Immature natural killer cell (primary cell): ENCODE results near the gene HAGH. TPM values are rescaled to one million over a fixed set of nuclear protein-coding genes. Genes with fewer than 3 reads are reported as not detected.
"Not testable (repeated sequence)": the region's sequence is repeated elsewhere in the genome, so short reads cannot be mapped to it uniquely, and the experiment has no call there.

Experiments used
- DNase-seq, 3 donors: peaks; one replicate each; pipeline ENCODE4 v3.0.0; 2022; ENCODE audit warnings: mixed read lengths in 1 of 3
- H3K27ac Mint-ChIP-seq, 6 donors: one replicate each; pipeline ENCODE4 v1.8.0; 2020; ENCODE audit warnings: mixed read lengths in 6 of 6, mild to moderate bottlenecking in 5 of 6, inconsistent platforms in 4 of 6, moderate library complexity in 3 of 6
- H3K27me3 Mint-ChIP-seq, 3 donors: one replicate each; pipeline ENCODE4 v1.8.0; 2020 to 2021; ENCODE audit warnings: low read depth in 3 of 3, mild to moderate bottlenecking in 3 of 3, mixed read lengths in 3 of 3, moderate library complexity in 3 of 3, inconsistent platforms in 1 of 3
- H3K36me3 Mint-ChIP-seq, 3 donors: one replicate each; pipeline ENCODE4 v1.8.0; 2020; ENCODE audit warnings: mixed read lengths in 3 of 3, inconsistent platforms in 2 of 3, mild to moderate bottlenecking in 2 of 3
- H3K4me1 Mint-ChIP-seq, 2 donors: one replicate each; pipeline ENCODE4 v1.8.0; 2020; ENCODE audit warnings: inconsistent platforms in 2 of 2, mild to moderate bottlenecking in 2 of 2, mixed read lengths in 2 of 2, moderate library complexity in 1 of 2
- H3K4me3 Mint-ChIP-seq, 5 donors: one replicate each; pipeline ENCODE4 v1.8.0; 2020; ENCODE audit warnings: mild to moderate bottlenecking in 5 of 5, mixed read lengths in 5 of 5, inconsistent platforms in 3 of 5, moderate library complexity in 3 of 5
- H3K9me3 Mint-ChIP-seq, 6 donors: one replicate each; pipeline ENCODE4 v1.8.0; 2020; ENCODE audit warnings: mild to moderate bottlenecking in 6 of 6, mixed read lengths in 6 of 6, inconsistent platforms in 4 of 6, moderate library complexity in 3 of 6
- polyA plus RNA-seq, 3 donors: library from polyadenylated mRNA; unstranded; fragments of 300-500 nt; fragmentation: Illumina TruSeq; gene quantifications; one replicate each; pipeline ENCODE4 v1.2.3, GENCODE V29; 2021

Gene HAGH
- 10 to 100 TPM; 53.0 to 54.7 (median 54.3) TPM for polyA plus RNA-seq

GRCh38 chr16:1826691-1827573, at the start of gene HAGH, which contains the start of gene FAHD1:
TSS of gene HAGH (minus strand) at chr16:1826825. CDS start at chr16:1826787, 38 bp downstream.
TSS of gene FAHD1 (plus strand) at chr16:1827206. CDS start at chr16:1827239, 33 bp downstream.
- Mint-ChIP-seq H3K4me3 (peak within 1 kb of the TSS; percentile 89 to 95 (median 94)), H3K4me1 (peaks cover 36 to 44% of the 10 kb centered on the region in 2 donors), H3K36me3 (peaks cover 0 to 5% (median 0%) of the 10 kb centered on the region in 3 donors), H3K27me3 (peaks cover 8 to 14% (median 11%) of the 10 kb centered on the region in 3 donors), H3K9me3 (peaks cover 0 to 1% (median 0%) of the 10 kb centered on the region in 6 donors), H3K27ac (peak within 1 kb of the TSS; percentile 83 to 94 (median 91))
- DNase-seq: peak; percentile 94 to 96 (median 94)

- H3K4me3 Mint-ChIP-seq, H3K36me3 Mint-ChIP-seq, H3K27ac Mint-ChIP-seq, H3K9me3 Mint-ChIP-seq, DNase-seq, H3K4me1 Mint-ChIP-seq: not testable (repeated sequence)
- H3K27me3 Mint-ChIP-seq: peaks cover 8 to 11% (median 11%) of the 10 kb centered on the region in 3 donors
Measured at GRCh38 chr16:1876066-1876465, 49.4 kb upstream of the HAGH start.

GRCh38 chr16:1874854-1875253, 48.2 kb upstream of the HAGH start:
- H3K9me3 Mint-ChIP-seq: peaks cover 0 to 2% (median 0%) of the 10 kb centered on the region in 6 donors
- H3K4me1 Mint-ChIP-seq: peaks cover 3 to 6% of the 10 kb centered on the region in 2 donors
- no peak for DNase-seq
- H3K27ac Mint-ChIP-seq: no peak overlapping the region
- H3K4me3 Mint-ChIP-seq: no peak overlapping the region
- H3K27me3 Mint-ChIP-seq: peaks cover 8 to 14% (median 11%) of the 10 kb centered on the region in 3 donors
- H3K36me3 Mint-ChIP-seq: no peaks in the 10 kb centered on the region

- peak; percentile 6 to 27 (median 8) for DNase-seq
- Mint-ChIP-seq H3K36me3 (no peaks in the 10 kb centered on the region), H3K4me3 (peak within 1 kb of the TSS in 4 of 5 donors; percentile 27 to 71 (median 42)), H3K27ac (no peak within 1 kb of the TSS), H3K4me1 (peaks cover 3 to 6% of the 10 kb centered on the region in 2 donors), H3K9me3 (peaks cover 0 to 2% (median 0%) of the 10 kb centered on the region in 6 donors), H3K27me3 (peaks cover 4 to 11% (median 8%) of the 10 kb centered on the region in 3 donors)
Measured at GRCh38 chr16:1871974-1872635, 45.5 kb upstream of the HAGH start, which contains the start of gene MEIOB. TSS of gene MEIOB (minus strand) at chr16:1872164. CDS start at chr16:1868175, 3,989 bp downstream.

- Mint-ChIP-seq H3K9me3 (peaks cover 0 to 2% (median 0%) of the 10 kb centered on the region in 6 donors), H3K4me3 (peak overlapping the region in 1 of 5 donors; percentile 10), H3K27me3 (peaks cover 4 to 15% (median 5%) of the 10 kb centered on the region in 3 donors), H3K27ac (no peak overlapping the region), H3K36me3 (no peaks in the 10 kb centered on the region), H3K4me1 (peaks cover 3 to 6% of the 10 kb centered on the region in 2 donors)
- no peak for DNase-seq
Measured at GRCh38 chr16:1870365-1871082, 43.9 kb upstream of the HAGH start.

- no peak overlapping the region for H3K27ac Mint-ChIP-seq
- no peaks in the 10 kb centered on the region for H3K36me3 Mint-ChIP-seq
- peaks cover 0 to 1% of the 10 kb centered on the region in 2 donors for H3K4me1 Mint-ChIP-seq
- peaks cover 0 to 12% (median 0%) of the 10 kb centered on the region in 3 donors for H3K27me3 Mint-ChIP-seq
- no peak overlapping the region for H3K4me3 Mint-ChIP-seq
- DNase-seq: no peak
- no peaks in the 10 kb centered on the region for H3K9me3 Mint-ChIP-seq
Measured at GRCh38 chr16:1865902-1866690, 39.5 kb upstream of the HAGH start.

- H3K27ac Mint-ChIP-seq: no peak overlapping the region
- peaks cover 2 to 13% (median 3%) of the 10 kb centered on the region in 3 donors for H3K27me3 Mint-ChIP-seq
Measured at GRCh38 chr16:1863681-1864460, 37.2 kb upstream of the HAGH start.

GRCh38 chr16:1862394-1862793, 35.8 kb upstream of the HAGH start:
- no peaks in the 10 kb centered on the region for H3K4me1 Mint-ChIP-seq
- H3K27me3 Mint-ChIP-seq: peaks cover 4 to 20% (median 4%) of the 10 kb centered on the region in 3 donors
- no peak overlapping the region for H3K27ac Mint-ChIP-seq
- no peak for DNase-seq
- H3K4me3 Mint-ChIP-seq: no peak overlapping the region
- no peaks in the 10 kb centered on the region for H3K9me3 Mint-ChIP-seq
- H3K36me3 Mint-ChIP-seq: no peaks in the 10 kb centered on the region

More at GRCh38 chr16:1863681-1864460, 37.2 kb upstream of the HAGH start:
- Mint-ChIP-seq H3K4me1 (no peaks in the 10 kb centered on the region), H3K4me3 (no peak overlapping the region), H3K36me3 (no peaks in the 10 kb centered on the region), H3K9me3 (no peaks in the 10 kb centered on the region)
- DNase-seq: peak; percentile 6 to 25 (median 19)

- peaks cover 4 to 20% (median 5%) of the 10 kb centered on the region in 3 donors for H3K27me3 Mint-ChIP-seq
- no peak overlapping the region for H3K4me3 Mint-ChIP-seq
- no peak for DNase-seq
- no peak overlapping the region for H3K27ac Mint-ChIP-seq
- no peaks in the 10 kb centered on the region for H3K36me3 Mint-ChIP-seq
- H3K9me3 Mint-ChIP-seq: no peaks in the 10 kb centered on the region
- H3K4me1 Mint-ChIP-seq: no peaks in the 10 kb centered on the region
Measured at GRCh38 chr16:1861730-1862129, 35.1 kb upstream of the HAGH start.

- H3K27ac Mint-ChIP-seq: no peak overlapping the region
- H3K4me3 Mint-ChIP-seq: no peak overlapping the region
- peaks cover 4 to 15% (median 7%) of the 10 kb centered on the region in 3 donors for H3K27me3 Mint-ChIP-seq
- no peaks in the 10 kb centered on the region for H3K9me3 Mint-ChIP-seq
- H3K36me3 Mint-ChIP-seq: no peaks in the 10 kb centered on the region
- no peak for DNase-seq
- no peaks in the 10 kb centered on the region for H3K4me1 Mint-ChIP-seq
Measured at GRCh38 chr16:1859650-1860049, 33.0 kb upstream of the HAGH start.

GRCh38 chr16:1858189-1858865, 31.7 kb upstream of the HAGH start:
- H3K9me3 Mint-ChIP-seq: no peaks in the 10 kb centered on the region
- peaks cover 4 to 17% (median 7%) of the 10 kb centered on the region in 3 donors for H3K27me3 Mint-ChIP-seq
- no peaks in the 10 kb centered on the region for H3K36me3 Mint-ChIP-seq
- H3K4me3 Mint-ChIP-seq: no peak overlapping the region
- no peak for DNase-seq
- H3K4me1 Mint-ChIP-seq: no peaks in the 10 kb centered on the region
- no peak overlapping the region for H3K27ac Mint-ChIP-seq
